A549 (cell line): ENCODE data around the gene TRPC3.

Experiments
- CHD4 ChIP-seq: fragments of 200-600 bp; sonication (generic); IDR thresholded peaks from 2 replicates; pipeline ENCODE4 v1.6.1; 2016; ENCODE audit warnings: antibody characterized with exemption, mild to moderate bottlenecking, borderline replicate concordance
- POLR2AphosphoS2 ChIP-seq: conservative IDR thresholded peaks from 2 replicates; pipeline ENCODE4 v1.6.1; 2012; ENCODE audit warnings: low read length, improper control_type of control experiment, inconsistent platforms
- TF ChIP-seq, protein P1 (sequence below): fragments of >200 bp; sonication (Bioruptor Twin); formaldehyde crosslinking; IDR thresholded peaks from 3 replicates; pipeline ENCODE4 v1.5.1; 2016

DNA sequence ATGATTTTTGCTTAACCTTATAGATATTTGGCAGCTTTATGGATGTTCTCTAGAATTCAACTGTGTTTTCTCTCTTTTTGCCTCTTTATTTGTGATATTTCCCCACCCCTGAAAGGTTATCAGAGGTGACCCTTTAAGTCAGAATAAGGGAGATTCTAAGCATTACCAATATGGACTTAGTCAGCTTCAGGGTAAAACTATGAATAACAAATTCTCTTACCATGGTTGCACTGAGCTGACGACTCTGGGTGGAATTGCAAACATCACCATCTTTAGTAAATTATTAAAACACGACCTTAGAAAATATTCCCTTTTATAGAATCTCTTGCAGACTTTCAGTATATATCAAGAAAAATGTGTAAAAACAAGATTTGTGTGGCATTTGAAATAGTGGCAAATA lies 21.6 kb downstream of the TRPC3 start:
- TF ChIP-seq, protein P1, sequence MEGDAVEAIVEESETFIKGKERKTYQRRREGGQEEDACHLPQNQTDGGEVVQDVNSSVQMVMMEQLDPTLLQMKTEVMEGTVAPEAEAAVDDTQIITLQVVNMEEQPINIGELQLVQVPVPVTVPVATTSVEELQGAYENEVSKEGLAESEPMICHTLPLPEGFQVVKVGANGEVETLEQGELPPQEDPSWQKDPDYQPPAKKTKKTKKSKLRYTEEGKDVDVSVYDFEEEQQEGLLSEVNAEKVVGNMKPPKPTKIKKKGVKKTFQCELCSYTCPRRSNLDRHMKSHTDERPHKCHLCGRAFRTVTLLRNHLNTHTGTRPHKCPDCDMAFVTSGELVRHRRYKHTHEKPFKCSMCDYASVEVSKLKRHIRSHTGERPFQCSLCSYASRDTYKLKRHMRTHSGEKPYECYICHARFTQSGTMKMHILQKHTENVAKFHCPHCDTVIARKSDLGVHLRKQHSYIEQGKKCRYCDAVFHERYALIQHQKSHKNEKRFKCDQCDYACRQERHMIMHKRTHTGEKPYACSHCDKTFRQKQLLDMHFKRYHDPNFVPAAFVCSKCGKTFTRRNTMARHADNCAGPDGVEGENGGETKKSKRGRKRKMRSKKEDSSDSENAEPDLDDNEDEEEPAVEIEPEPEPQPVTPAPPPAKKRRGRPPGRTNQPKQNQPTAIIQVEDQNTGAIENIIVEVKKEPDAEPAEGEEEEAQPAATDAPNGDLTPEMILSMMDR = no peak
- TF ChIP-seq CHD4 (no peak), POLR2AphosphoS2 (no peak)
